GM21528 (cell line): ENCODE results near the gene SPSB3.

Experiments
- ATAC-seq: cut with Tn5 transposase; IDR thresholded peaks from one replicate; pipeline ENCODE4 v1.9.1; 2021; ENCODE audit warnings: mild to moderate bottlenecking, moderate library complexity; ENCODE audit not compliant: unreplicated experiment, low FRiP score

The SPSB3 gene

GRCh38 chr16:1782408-1783264, at the start of gene SPSB3, which contains the start of gene NUBP2:
Gene SPSB3 (minus strand): TSS chr16:1782571. CDS start chr16:1781483, 1,088 bp downstream.
Gene NUBP2 (plus strand): TSS chr16:1782960. CDS start chr16:1783021, 61 bp downstream.
- ATAC-seq: peak; percentile 82

GRCh38 chr16:1831186-1832075, 49.1 kb upstream of the SPSB3 start:
- no peak for ATAC-seq

- ATAC-seq: no peak
Observed at GRCh38 chr16:1830213-1830612, 47.8 kb upstream of the SPSB3 start.

GRCh38 chr16:1828645-1829410, 46.5 kb upstream of the SPSB3 start:
- ATAC-seq: no peak

- ATAC-seq: peak; percentile 86
Observed at GRCh38 chr16:1826691-1827573, 44.6 kb upstream of the SPSB3 start, which contains the start of the genes FAHD1 and HAGH. Gene FAHD1 (plus strand): TSS chr16:1827206. CDS start chr16:1827239, 33 bp downstream. Gene HAGH (minus strand): TSS chr16:1826825. CDS start chr16:1826787, 38 bp downstream.

GRCh38 chr16:1825864-1826690, 43.7 kb upstream of the SPSB3 start:
- ATAC-seq: peak; percentile 42

GRCh38 chr16:1825381-1825863, 43.1 kb upstream of the SPSB3 start:
- ATAC-seq: no peak

- no peak for ATAC-seq
Observed at GRCh38 chr16:1823821-1824220, 41.5 kb upstream of the SPSB3 start.

- no peak for ATAC-seq
Observed at GRCh38 chr16:1822801-1823200, 40.4 kb upstream of the SPSB3 start.

GRCh38 chr16:1821861-1822611, 39.7 kb upstream of the SPSB3 start:
- ATAC-seq: no peak

- no peak for ATAC-seq
Observed at GRCh38 chr16:1820946-1821290, 38.5 kb upstream of the SPSB3 start.

GRCh38 chr16:1820096-1820945, 38.0 kb upstream of the SPSB3 start:
- ATAC-seq: no peak

- no peak for ATAC-seq
Observed at GRCh38 chr16:1819611-1820010, 37.2 kb upstream of the SPSB3 start.

- ATAC-seq: no peak
Observed at GRCh38 chr16:1818873-1819525, 36.6 kb upstream of the SPSB3 start.

GRCh38 chr16:1818204-1818872, 36.0 kb upstream of the SPSB3 start:
- no peak for ATAC-seq

GRCh38 chr16:1817716-1818115, 35.3 kb upstream of the SPSB3 start:
- no peak for ATAC-seq
